HG02852 (cell line): ENCODE data around the gene ZNF579.
"Not testable (repeated sequence)": the region's sequence is repeated elsewhere in the genome, so short reads cannot be mapped to it uniquely, and the experiment has no call there.

Experiments
- ATAC-seq: cut with Tn5 transposase; IDR thresholded peaks from one replicate; pipeline ENCODE4 v1.9.1; 2021; ENCODE audit warnings: mild to moderate bottlenecking, moderate library complexity; ENCODE audit not compliant: unreplicated experiment

ZNF579 gene

GRCh38 chr19:55541091-55541490 is 39.6 kb downstream of the ZNF579 start:
- ATAC-seq, result no peak

DNA sequence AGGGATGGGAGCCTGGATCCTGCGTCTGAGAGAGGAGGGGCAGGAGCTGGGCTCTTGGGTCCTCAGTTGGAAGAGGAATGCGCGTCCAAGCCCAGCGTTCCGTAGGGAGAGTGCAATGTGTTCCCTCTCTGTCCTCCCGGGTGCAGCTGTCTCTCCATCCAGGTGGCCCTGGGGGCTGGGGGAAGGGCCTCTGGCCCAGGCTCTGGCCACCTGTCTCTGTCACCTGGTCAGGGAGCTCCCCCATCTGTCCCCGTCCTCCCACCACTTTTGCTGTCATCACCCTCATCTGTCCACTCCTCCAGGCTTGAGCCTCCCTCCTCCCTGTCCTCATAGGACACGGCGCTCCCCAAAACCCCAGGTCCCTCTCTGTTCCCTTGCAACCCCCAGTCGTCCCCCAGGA is 40.0 kb downstream of the ZNF579 start:
- no peak for ATAC-seq

DNA sequence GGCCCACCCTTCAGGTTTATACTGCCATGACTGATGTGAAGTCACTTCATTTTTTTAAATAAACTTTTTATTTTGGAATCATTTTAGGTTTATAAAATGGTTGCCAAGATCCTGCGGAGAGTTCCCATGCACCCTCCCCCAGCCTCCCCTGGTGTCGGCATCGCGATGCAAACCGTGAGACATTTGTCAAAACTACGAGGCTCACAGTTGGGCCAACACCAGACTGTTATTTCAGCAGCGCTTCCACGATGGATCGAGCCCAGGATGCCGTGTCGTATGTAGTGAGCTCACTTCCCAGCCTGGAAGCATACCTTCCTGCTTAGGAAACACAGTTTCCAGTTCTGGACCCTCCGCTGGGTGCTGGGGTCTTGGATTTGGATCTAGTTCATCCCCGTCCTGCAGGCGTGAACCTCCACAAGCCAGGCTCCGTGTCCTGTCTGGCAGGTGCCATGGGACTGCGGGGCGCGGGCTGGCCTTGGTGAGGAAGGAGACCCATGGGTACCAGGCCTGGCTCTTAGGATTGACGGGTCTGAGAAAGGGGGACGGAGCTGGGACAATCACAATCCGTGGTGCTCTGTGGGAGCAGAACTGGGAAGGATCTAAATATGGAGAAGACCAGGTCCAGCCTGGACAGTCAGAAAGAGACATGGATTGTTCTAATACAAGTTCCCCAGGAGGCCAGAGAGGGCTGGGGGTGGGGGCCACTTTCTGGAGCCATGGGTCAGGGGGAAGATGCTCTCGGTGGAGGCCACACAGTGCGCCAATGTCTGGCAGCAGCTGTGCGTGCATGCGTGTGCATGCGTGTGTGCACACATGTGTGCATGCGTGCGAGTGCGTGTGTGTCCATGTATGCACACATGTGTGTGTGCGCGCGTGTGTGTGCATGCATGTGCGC is 41.3 kb downstream of the ZNF579 start:
- no peak for ATAC-seq

- ATAC-seq, result no peak
Measured at GRCh38 chr19:55538132-55538531, 42.5 kb downstream of the ZNF579 start.

GRCh38 chr19:55537741-55538111 is 42.9 kb downstream of the ZNF579 start:
- no peak for ATAC-seq

DNA sequence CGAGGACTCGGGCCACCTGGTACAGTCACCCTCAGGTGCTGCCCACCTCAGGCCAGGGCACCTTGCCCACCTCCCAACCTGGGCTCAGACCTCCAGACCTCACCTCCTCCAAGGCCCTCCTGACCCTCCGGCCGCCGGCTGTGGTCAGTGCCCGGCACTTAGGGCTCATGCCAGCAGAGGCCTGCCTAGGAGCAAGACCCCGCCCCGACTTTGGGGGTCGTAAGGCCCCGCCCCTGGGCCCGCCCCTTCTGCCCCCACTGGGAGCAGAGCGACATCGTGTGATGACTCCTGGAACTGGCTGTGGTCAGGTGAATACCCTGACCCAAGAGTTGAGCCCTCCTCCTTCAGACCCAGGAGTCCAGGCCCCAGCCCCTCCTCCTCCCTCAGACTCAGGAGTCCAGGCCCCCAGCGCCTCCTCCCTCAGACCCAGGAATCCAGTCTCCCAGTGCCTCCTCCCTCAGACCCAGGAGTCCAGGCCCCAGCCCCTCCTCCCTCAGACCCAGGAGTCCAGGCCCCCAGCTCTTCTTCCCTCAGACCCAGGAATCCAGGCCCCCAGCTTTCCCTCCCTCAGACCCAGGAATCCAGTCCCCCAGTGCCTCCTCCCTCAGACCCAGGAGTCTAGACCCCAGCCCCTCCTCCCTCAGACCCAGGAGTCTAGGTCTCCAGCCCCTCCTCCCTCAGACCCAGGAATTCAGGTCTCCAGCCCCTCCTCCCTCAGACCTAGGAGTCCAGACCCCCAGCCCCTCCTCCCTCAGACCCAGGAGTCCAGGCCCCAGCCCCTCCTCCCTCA is 43.5 kb downstream of the ZNF579 start, which contains the start of gene SBK2:
Gene SBK2, minus strand, starts transcription at position 183 of the 790 bp plus-strand sequence. CDS start 839 bp downstream, outside the sequence.
- ATAC-seq, result no peak

DNA sequence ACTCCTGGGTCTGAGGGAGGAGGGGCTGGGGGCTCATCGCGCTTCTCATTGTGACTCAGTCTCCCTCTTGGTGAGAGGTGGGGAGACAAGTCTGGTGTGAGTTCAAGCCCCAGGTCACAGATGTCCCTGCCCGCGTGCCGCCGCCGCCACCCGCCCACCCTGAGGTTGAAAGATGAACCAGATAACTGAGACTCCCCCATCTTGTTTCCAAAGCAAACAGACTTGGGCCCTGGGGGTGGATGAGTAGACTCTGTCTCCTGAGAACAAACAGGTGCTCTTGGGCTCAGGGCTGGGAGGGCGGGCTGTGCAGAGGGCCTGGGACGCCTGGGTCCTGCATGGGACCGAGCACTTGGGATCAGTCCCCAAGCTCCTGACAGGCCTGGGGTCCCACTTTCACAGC is 44.3 kb downstream of the ZNF579 start:
- ATAC-seq, result no peak

- ATAC-seq, result no peak
Measured at GRCh38 chr19:55535965-55536350, 44.7 kb downstream of the ZNF579 start.

DNA sequence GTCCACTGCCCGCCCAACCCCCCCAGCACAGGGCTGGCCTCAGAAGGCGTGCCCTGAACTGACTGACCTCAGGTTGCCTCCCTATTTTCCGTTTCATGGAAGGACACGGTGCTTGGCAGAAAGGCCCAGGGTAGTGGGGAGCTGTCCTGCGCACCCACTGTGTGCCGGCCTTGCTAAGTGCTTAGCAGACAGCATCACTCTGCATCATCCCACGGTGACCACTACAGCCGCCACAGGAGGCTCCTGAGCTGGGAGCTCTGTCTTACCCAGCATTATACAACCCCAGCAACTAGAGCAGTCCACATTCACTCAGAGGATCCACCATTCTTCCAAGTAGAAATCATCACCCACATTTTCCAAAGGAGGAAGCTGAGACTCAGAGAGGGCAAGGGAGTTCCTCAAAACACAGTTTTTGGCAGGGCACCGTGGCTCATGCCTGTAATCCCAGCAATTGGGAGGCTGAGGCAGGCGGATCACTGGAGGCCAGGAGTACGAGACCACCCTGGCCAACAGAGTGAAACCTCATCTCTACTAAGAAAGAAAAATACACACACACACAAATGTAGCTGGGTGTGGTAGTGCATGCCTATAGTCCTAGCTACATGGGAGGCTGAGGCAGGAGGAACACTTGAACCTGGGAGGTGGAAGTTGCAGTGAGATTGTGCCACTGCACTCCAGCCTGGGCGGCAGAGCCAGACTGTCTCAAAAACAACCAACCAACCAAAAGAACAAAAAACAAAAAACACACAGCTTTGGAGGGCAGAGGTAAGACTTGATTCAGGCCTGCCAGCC is 45.3 kb downstream of the ZNF579 start:
- ATAC-seq, result no peak

DNA sequence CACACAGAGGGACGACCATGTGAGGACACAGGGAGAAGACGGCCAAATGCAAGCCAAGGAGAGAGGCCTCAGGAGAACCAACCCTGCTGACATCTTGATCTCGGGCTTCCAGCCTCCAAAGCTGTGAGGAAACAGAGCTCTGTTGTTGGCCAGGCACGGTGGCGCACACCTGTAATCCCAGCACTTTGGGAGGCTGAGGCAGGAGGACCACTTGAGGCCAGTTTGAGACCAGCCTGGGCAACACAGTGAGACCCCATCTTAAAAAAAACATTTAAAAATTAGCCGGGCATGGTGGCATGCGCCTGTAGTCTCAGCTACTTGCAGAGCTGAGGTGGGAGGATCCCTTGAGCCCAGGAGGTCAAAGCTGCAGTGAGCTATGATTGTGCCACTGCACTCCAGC is 46.4 kb downstream of the ZNF579 start:
- not testable (repeated sequence) for ATAC-seq

DNA sequence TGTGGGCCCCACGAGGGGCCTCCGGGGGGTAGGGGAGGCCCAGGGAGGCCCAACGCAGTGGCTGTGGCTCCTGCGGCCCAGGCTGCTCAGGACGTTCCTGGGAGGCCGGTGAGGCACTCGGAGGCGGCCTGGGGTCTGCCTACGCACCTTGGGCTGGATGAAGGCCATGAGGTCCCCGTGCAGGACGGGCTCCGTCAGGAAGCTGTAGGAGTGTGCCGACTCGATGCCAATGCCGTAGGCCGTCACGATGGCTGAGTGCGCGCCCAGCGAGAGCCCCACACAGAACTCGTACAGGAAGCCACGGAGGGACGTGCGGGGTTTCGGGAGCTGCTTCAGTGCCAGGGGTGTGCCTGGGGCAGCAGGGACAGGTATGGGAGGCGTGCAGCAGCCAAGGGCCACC is 49.7 kb downstream of the ZNF579 start:
- no peak for ATAC-seq

- no peak for ATAC-seq
Measured at GRCh38 chr19:55529636-55530234, 50.9 kb downstream of the ZNF579 start.

GRCh38 chr19:55528030-55528803 is 52.4 kb downstream of the ZNF579 start:
- ATAC-seq, result no peak

- ATAC-seq, result no peak
Measured at GRCh38 chr19:55527197-55528029, 53.2 kb downstream of the ZNF579 start.
